Activated CD8-positive, alpha-beta T cell treated with anti-CD3 and anti-CD28 coated beads for 36 hours (primary cell): ENCODE measurements around the gene ZC3H12A. TPM values are rescaled to one million over a fixed set of nuclear protein-coding genes. Genes with fewer than 3 reads are reported as not detected.

Experiments used
- ATAC-seq: fragments of 200-7000 bp; cut with Tn5 transposase; one replicate; pipeline ENCODE4 v1.10.0; 2021; ENCODE audit warnings: mild to moderate bottlenecking, moderate library complexity
- CTCF ChIA-PET: fragments of 350-600 bp; sonication (Branson Sonifier 250); formaldehyde crosslinking; loops from one replicate; lab custom pipeline; 2021; ENCODE audit warnings: antibody characterized with exemption; lab: Charles Lee
- POLR2A ChIA-PET: fragments of 350-600 bp; sonication (Branson Sonifier 250); formaldehyde crosslinking; loops from one replicate; lab custom pipeline; 2021; ENCODE audit warnings: antibody characterized with exemption; lab: Charles Lee
- DNase-seq: peaks from one replicate; pipeline ENCODE4 v3.0.0-alpha.2; 2020
- H3K27ac Mint-ChIP-seq: one replicate; pipeline ENCODE4 v1.8.0; 2021; ENCODE audit warnings: mild to moderate bottlenecking, mixed read lengths
- H3K27me3 Mint-ChIP-seq: one replicate; pipeline ENCODE4 v1.8.0; 2021; ENCODE audit warnings: mixed read lengths
- H3K36me3 Mint-ChIP-seq: one replicate; pipeline ENCODE4 v1.8.0; 2021; ENCODE audit warnings: low read depth, mixed read lengths
- H3K4me1 Mint-ChIP-seq: one replicate; pipeline ENCODE4 v1.8.0; 2021; ENCODE audit warnings: low read depth, mixed read lengths
- H3K4me3 Mint-ChIP-seq: one replicate; pipeline ENCODE4 v1.8.0; 2021; ENCODE audit warnings: mild to moderate bottlenecking, moderate library complexity, mixed read lengths
- H3K9me3 Mint-ChIP-seq: one replicate; pipeline ENCODE4 v1.8.0; 2021; ENCODE audit warnings: mixed read lengths
- intact Hi-C: fragments of 100-400 bp; cut with micrococcal nuclease; formaldehyde crosslinking; loops from one replicate; pipeline ENCODE4 v1.10.0; 2022
- total RNA-seq, 2 experiments: library from RNA; stranded (reverse); gene quantifications; one replicate each; pipeline ENCODE4 v1.2.3, GENCODE V29; 2021
- TF ChIP-seq, protein P1 (sequence below): fragments of 200-600 bp; IDR thresholded peaks from one replicate; pipeline ENCODE4 v1.8.0; 2022; ENCODE audit warnings: antibody characterized with exemption, mild to moderate bottlenecking

The ZC3H12A gene
- total RNA-seq, 2 experiments from 2014 or later, result 20.4 to 20.5 TPM

DNA sequence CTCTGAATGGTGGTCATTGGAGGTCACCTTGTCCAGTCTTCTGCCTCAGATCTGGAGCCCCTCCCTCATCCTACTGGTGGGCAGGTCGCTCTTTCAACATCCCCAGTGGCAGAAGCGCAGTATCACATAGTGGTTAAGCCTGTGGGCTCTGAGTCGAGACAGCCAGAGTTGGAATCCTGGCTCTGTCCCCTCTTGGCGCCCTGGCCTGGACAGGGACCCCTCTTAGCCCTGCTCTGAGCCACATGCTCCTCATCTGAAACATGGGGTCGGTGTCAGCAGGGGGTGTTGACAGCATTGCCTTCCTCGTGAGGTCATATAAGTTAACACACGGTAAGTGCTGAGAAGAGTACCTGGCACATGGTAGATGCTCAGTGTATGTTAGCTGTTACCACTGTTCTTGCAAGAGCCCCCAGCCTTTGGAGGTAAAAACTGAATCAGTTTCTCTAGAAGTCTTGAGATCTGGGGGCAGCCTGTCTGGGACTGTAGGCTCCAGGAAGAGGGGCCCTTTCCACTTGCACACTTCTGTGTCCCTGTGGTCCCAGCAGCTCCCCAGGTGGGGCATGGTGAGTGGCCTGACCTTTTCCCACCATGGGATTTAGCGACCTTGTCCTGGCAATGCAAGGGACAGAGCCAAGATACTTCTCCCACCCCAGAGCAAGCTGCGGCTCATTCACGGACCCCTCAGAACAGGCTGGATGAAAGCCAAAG is 6.4 kb downstream of the ZC3H12A start:
- TF ChIP-seq, protein P1, sequence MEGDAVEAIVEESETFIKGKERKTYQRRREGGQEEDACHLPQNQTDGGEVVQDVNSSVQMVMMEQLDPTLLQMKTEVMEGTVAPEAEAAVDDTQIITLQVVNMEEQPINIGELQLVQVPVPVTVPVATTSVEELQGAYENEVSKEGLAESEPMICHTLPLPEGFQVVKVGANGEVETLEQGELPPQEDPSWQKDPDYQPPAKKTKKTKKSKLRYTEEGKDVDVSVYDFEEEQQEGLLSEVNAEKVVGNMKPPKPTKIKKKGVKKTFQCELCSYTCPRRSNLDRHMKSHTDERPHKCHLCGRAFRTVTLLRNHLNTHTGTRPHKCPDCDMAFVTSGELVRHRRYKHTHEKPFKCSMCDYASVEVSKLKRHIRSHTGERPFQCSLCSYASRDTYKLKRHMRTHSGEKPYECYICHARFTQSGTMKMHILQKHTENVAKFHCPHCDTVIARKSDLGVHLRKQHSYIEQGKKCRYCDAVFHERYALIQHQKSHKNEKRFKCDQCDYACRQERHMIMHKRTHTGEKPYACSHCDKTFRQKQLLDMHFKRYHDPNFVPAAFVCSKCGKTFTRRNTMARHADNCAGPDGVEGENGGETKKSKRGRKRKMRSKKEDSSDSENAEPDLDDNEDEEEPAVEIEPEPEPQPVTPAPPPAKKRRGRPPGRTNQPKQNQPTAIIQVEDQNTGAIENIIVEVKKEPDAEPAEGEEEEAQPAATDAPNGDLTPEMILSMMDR, result no peak
- intact Hi-C loops, result no loop called here
- H3K27ac Mint-ChIP-seq, result peak overlapping the region; percentile 99
- ChIA-PET CTCF (no interaction called here), POLR2A (interaction anchor here (1.0 to 1.4 kb wide), 2 partner anchors 9 to 34 kb away, joined by 3 to 5 read pairs; partner anchors contain the start of gene MEAF6)
- DNase-seq (peak; percentile 5), ATAC-seq (no peak)
- H3K27me3 Mint-ChIP-seq, result no peaks in the 10 kb centered on the region
- peaks cover 27% of the 10 kb centered on the region for H3K4me1 Mint-ChIP-seq
- H3K9me3 Mint-ChIP-seq, result no peaks in the 10 kb centered on the region
- H3K36me3 Mint-ChIP-seq, result peaks cover 69% of the 10 kb centered on the region
- peak overlapping the region; percentile 90 for H3K4me3 Mint-ChIP-seq

DNA sequence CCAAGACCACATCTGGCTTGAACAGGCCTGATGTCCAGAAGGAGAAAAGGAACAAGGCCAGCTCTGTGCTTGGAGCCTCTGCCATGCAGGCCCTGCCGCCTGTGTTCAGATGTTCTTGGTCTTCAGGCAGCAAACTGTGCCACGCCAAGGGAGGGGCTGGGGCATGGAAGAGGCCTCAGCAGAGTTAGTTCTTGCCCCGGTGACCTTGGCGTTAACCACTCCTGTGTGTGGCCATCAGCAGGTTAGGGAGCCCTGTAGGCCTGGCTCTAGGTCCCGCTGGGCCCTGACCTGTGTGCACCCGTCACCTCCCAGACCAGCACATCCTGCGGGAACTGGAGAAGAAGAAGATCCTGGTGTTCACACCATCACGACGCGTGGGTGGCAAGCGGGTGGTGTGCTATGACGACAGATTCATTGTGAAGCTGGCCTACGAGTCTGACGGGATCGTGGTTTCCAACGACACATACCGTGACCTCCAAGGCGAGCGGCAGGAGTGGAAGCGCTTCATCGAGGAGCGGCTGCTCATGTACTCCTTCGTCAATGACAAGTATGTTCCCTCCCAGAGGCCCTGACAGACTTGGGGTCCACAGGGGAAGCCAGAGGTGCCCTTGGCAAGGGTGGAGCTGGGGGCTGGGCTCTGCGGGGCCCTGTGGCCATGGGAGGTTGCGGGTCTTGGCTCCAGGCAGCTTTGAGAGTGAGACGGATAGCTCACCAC is 7.1 kb downstream of the ZC3H12A start:
- no peak for ATAC-seq
- POLR2A ChIA-PET, result interaction anchor here (0.6 to 1.4 kb wide), 3 partner anchors 10 to 34 kb away, joined by 3 to 5 read pairs (median 3); partner anchors contain the start of gene MEAF6
- TF ChIP-seq, protein P1, result no peak
- Mint-ChIP-seq H3K4me3 (peak overlapping the region; percentile 43), H3K27me3 (no peaks in the 10 kb centered on the region), H3K27ac (peak overlapping the region; percentile 99), H3K36me3 (peaks cover 62% of the 10 kb centered on the region), H3K4me1 (peaks cover 29% of the 10 kb centered on the region), H3K9me3 (no peaks in the 10 kb centered on the region)
- peak; percentile 64 for DNase-seq
- intact Hi-C loops, result no loop called here
- CTCF ChIA-PET, result interaction anchor here (2.5 kb wide), 1 partner anchor 27 kb away, joined by 13 read pairs; no protein-coding TSS in a partner anchor

DNA sequence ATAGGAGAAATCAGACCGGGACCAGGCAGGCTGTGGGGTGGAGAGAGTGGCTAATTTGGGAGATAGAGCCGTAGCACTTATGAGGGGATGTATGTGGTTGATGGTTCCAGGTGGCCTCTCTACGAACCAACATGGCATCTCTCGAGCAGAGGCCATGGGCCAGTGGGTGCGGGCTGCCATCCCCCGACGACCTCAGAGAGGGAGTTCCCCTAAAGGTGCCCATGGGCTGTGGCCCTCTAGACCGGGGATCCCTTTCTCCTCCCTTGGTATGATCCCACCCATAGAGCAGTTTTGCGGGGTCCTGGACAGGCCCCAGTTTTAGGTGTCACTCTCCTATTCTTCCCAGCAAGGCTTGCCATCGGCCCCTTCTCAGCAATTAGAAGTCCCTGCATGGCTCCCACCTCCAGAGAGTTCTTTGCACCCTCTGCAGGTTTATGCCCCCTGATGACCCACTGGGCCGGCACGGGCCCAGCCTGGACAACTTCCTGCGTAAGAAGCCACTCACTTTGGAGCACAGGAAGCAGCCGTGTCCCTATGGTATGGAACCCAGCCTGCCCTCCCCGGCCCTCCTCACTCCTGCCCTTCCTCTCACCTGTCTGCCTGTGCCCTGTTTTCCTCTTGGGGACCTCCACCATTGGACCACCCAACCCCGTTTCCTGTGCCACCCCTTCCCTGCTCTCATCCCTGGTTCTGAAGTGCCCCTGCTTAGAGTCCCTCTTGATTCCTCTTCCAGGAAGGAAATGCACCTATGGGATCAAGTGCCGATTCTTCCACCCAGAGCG is 7.8 kb downstream of the ZC3H12A start:
- ATAC-seq, result no peak
- no peak for DNase-seq
- Mint-ChIP-seq H3K4me3 (peak overlapping the region; percentile 43), H3K4me1 (peaks cover 36% of the 10 kb centered on the region), H3K27me3 (no peaks in the 10 kb centered on the region), H3K36me3 (peaks cover 54% of the 10 kb centered on the region), H3K9me3 (no peaks in the 10 kb centered on the region), H3K27ac (peak overlapping the region; percentile 99)
- TF ChIP-seq, protein P1, result no peak
- ChIA-PET POLR2A (interaction anchor here (0.6 to 1.4 kb wide), 3 partner anchors 11 to 33 kb away, joined by 3 to 5 read pairs (median 3); partner anchors contain the start of gene MEAF6), CTCF (interaction anchor here (2.5 kb wide), 1 partner anchor 28 kb away, joined by 13 read pairs; no protein-coding TSS in a partner anchor)
- intact Hi-C loops, result no loop called here

DNA sequence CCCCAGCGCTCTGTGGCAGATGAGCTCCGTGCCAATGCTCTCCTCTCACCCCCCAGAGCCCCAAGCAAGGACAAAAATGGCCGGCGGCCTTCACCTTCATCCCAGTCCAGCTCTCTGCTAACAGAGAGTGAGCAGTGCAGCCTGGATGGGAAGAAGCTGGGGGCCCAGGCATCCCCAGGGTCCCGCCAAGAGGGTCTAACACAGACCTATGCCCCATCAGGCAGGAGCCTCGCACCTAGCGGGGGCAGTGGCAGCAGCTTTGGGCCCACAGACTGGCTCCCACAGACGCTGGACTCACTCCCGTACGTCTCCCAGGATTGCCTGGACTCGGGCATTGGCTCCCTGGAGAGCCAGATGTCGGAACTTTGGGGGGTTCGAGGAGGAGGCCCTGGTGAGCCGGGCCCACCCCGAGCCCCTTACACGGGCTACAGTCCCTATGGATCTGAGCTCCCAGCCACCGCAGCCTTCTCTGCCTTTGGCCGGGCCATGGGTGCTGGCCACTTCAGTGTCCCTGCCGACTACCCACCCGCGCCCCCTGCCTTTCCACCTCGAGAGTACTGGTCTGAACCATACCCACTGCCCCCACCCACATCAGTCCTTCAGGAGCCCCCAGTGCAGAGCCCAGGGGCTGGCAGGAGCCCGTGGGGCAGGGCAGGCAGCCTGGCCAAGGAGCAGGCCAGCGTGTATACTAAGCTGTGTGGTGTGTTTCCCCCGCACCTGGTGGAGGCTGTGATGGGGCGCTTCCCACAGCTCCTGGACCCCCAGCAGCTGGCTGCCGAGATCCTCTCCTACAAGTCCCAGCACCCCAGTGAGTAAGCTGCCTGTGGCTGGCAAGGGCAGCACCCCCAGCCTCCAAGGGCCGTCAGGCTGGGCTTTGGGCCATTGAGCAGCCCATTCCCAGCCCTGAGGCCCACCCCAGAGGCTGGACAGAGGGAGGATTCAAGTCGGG is 8.7 kb downstream of the ZC3H12A start:
- TF ChIP-seq, protein P1, result no peak
- no peaks in the 10 kb centered on the region for H3K27me3 Mint-ChIP-seq
- no peaks in the 10 kb centered on the region for H3K9me3 Mint-ChIP-seq
- H3K36me3 Mint-ChIP-seq, result peaks cover 45% of the 10 kb centered on the region
- peaks cover 36% of the 10 kb centered on the region for H3K4me1 Mint-ChIP-seq
- ChIA-PET POLR2A (interaction anchor here (0.6 kb wide), 1 partner anchor 29 kb away, joined by 4 read pairs; no protein-coding TSS in a partner anchor), CTCF (interaction anchor here (2.5 kb wide), 1 partner anchor 29 kb away, joined by 13 read pairs; no protein-coding TSS in a partner anchor)
- ATAC-seq (no peak), DNase-seq (no peak)
- H3K27ac Mint-ChIP-seq, result peak overlapping the region; percentile 99
- H3K4me3 Mint-ChIP-seq, result no peak overlapping the region
- intact Hi-C loops, result no loop called here
